ENCODE measurements around the gene ECE2. TPM values are rescaled to one million over a fixed set of nuclear protein-coding genes. Genes with fewer than 3 reads are reported as not detected.

The ECE2 gene
- total RNA-seq, 6 experiments from 2014 or later = not detected

DNA sequence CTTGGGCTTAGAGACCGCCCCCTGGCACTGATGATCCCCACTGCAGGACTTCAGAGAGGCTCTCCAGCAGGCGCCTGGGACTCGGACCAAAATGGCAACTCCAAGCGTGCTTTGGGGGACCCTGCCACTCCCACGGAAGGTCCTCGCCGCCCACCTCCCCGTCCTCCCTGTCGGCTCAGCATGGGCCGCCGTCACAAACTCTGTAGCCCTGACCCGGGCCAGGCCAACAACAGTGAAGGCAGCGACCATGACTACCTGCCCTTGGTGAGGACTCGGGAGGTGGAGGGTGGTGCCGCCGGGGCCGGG, 34.7 kb upstream of the ECE2 start:
- Mint-ChIP-seq H3K4me1 (ENCODE audit: low read depth) (no peaks in the 10 kb centered on the region), H3K27me3 (ENCODE audit: insufficient read depth) (peaks cover 7% of the 10 kb centered on the region; the same call in 1 of the 2 replicates), H3K9me3 (no peaks in the 10 kb centered on the region), H3K27ac (no peak overlapping the region), H3K36me3 (ENCODE audit: low read depth) (peaks cover 15% of the 10 kb centered on the region), H3K4me3 (no peak overlapping the region)
- DNase-seq = no peak
- TF ChIP-seq, protein P1, sequence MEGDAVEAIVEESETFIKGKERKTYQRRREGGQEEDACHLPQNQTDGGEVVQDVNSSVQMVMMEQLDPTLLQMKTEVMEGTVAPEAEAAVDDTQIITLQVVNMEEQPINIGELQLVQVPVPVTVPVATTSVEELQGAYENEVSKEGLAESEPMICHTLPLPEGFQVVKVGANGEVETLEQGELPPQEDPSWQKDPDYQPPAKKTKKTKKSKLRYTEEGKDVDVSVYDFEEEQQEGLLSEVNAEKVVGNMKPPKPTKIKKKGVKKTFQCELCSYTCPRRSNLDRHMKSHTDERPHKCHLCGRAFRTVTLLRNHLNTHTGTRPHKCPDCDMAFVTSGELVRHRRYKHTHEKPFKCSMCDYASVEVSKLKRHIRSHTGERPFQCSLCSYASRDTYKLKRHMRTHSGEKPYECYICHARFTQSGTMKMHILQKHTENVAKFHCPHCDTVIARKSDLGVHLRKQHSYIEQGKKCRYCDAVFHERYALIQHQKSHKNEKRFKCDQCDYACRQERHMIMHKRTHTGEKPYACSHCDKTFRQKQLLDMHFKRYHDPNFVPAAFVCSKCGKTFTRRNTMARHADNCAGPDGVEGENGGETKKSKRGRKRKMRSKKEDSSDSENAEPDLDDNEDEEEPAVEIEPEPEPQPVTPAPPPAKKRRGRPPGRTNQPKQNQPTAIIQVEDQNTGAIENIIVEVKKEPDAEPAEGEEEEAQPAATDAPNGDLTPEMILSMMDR (IDR thresholded peaks at IDR 0.05) = no peak

DNA sequence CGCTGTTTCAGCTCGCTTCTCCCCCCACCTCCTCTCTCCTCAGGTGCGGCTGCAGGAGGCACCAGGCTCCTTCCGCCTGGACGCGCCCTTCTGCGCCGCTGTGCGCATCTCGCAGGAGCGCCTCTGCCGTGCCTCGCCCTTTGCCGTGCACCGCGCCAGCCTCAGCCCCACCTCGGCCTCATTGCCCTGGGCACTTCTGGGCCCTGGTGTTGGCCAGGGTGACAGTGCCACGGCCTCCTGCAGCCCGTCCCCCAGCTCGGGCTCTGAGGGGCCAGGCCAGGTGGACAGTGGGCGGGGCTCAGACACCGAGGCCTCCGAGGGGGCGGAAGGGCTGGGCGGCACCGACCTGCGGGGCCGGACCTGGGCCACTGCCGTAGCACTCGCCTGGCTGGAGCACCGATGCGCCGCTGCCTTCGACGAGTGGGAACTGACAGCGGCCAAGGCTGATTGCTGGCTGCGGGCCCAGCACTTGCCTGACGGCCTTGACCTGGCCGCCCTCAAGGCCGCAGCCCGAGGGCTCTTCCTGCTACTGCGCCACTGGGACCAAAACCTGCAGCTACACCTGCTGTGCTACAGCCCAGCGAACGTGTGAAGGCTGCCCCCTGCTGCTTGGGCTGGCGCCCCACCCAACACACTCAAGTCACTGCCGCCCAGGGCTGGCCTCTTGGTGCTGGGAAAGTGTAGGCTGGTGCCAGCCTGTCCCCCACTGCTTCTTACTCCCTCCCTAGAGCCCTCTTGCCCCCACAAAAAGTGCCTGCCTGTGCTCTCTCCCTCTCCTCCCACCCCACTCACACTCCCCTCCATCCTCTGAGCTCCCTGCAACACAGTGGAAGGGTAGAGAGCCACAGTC, 34.1 kb upstream of the ECE2 start:
- Mint-ChIP-seq H3K9me3 (no peaks in the 10 kb centered on the region), H3K4me1 (ENCODE audit: low read depth) (no peaks in the 10 kb centered on the region), H3K36me3 (ENCODE audit: low read depth) (peaks cover 15% of the 10 kb centered on the region), H3K27ac (no peak overlapping the region), H3K4me3 (no peak overlapping the region), H3K27me3 (ENCODE audit: insufficient read depth) (peaks cover 4% of the 10 kb centered on the region; the same call in 1 of the 2 replicates)
- DNase-seq = peak; percentile 4
- TF ChIP-seq, protein P1 (IDR thresholded peaks at IDR 0.05) = peak; percentile 75

DNA sequence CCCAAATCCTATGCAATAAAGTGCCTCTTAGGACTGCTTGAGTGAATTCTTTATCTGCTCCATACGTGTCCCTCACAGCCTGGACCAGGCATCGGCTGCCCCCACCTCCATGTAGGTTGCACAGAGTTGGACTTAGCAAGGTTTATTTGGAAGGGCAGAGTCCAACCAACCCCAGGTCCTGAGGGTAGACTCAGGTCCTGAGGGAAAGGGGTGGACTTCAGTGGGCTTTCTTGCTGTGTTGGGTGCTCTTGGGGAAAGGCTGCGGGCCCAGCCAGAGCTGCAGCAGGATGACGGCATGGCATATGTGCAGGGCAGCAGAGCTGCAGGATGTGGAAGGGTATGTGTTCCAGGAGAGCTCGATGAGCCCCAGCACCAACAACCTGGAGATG, 33.5 kb upstream of the ECE2 start:
- Mint-ChIP-seq H3K9me3 (no peaks in the 10 kb centered on the region), H3K27me3 (ENCODE audit: insufficient read depth) (no peaks in the 10 kb centered on the region; the same call in 1 of the 2 replicates), H3K27ac (no peak overlapping the region), H3K36me3 (ENCODE audit: low read depth) (peaks cover 15% of the 10 kb centered on the region), H3K4me3 (no peak overlapping the region), H3K4me1 (ENCODE audit: low read depth) (no peaks in the 10 kb centered on the region)
- DNase-seq = no peak
- TF ChIP-seq, protein P1 (IDR thresholded peaks at IDR 0.05) = no peak

DNA sequence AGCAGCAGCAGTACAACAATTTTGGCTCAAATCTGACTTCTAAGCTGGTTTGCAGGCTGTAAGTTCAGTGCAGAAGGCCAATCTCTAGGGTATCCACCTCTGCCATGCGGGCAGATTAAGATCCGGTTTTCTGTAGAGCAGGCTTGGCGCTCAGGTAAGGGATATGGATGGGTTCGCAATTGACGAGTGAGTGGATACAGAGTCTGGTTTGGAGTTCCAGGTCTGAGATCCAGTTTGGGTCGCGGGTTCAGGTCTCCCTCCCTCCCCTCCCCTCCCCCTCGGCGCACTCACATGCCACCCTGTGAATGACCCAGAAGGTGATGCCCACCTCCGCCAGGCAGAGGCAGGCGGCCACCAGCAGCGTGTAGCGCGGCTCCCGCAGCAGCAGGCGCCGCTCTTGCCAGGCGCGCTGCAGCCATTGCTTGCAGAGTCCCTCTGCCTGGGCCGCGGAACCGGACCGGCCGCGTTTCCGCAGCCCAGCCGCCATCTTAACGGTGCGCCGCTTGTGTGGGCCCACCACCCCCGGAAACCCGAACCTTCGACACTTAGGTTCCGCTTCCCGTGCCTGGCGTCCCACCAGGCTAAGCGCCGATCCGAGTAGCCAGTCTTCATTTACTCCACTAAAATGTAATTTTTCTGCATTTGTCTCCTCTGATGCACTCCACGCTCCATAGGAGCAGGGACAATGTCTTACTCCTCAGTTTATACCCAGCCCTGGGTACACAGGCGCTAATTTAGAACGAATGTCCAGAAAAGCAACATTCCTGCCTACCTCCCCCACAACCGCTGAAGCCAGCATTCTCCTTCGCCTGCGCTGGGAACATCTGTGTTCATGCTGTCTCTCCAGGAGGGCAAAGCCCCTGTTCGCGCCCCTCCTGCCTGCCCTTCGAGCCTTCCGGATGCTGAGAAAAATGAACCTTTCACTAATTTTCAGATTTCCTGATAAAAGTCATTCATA, 27.1 kb upstream of the ECE2 start, which contains the start of gene ALG3:
Gene ALG3, minus strand, starts transcription at position 509 of the 958 bp plus-strand sequence. Its CDS starts 22 bp downstream, at position 487.
- peak; percentile 81 for DNase-seq
- peak within 1 kb of the TSS; percentile 98 for H3K27ac Mint-ChIP-seq
- TF ChIP-seq, protein P1 (IDR thresholded peaks at IDR 0.05) = no peak
- H3K4me1 Mint-ChIP-seq (ENCODE audit: low read depth) = no peaks in the 10 kb centered on the region; the same call in 1 of the 2 replicates
- no peaks in the 10 kb centered on the region; the same call in 1 of the 2 replicates for H3K27me3 Mint-ChIP-seq (ENCODE audit: insufficient read depth)
- H3K36me3 Mint-ChIP-seq (ENCODE audit: low read depth) = peaks cover 6% of the 10 kb centered on the region; the same call in 1 of the 2 replicates
- H3K4me3 Mint-ChIP-seq = peak within 1 kb of the TSS; percentile 94
- no peaks in the 10 kb centered on the region for H3K9me3 Mint-ChIP-seq

DNA sequence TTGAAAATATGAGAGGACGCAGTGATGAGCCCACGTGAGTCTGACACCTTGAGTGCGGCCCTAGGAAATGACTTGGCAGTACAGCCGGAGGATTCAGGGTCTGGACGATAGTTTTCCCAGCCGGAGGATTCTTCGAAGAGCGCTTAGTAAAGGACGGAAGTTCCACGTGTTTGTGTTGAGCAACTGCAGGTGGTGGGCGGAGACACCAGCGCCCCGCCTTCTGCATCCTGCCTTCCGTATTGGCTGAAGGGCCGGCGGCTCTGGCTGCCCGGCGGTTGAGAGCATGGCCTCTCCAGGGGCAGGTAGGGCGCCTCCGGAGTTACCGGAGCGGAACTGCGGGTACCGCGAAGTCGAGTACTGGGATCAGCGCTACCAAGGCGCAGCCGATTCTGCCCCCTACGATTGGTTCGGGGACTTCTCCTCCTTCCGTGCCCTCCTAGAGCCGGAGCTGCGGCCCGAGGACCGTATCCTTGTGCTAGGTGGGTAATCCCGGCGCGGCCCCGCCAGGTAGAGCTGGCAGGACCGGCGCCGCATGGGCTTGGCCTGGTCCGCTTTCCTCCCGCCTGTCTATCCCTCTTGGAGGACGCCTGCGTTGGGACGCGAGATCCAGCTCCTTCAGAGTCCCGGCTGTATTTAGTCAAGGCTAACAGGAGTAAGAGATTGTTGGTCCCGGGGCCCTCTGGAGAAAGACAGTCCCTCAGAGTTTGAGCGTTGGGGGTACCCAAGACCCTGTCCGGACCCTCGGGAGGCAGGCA, 26.2 kb upstream of the ECE2 start, which contains the start of gene EEF1AKMT4:
Gene EEF1AKMT4, plus strand, starts transcription at position 261 of the 755 bp plus-strand sequence. Its CDS starts 23 bp downstream, at position 284.
- H3K4me1 Mint-ChIP-seq (ENCODE audit: low read depth) = no peaks in the 10 kb centered on the region; the same call in 1 of the 2 replicates
- TF ChIP-seq, protein P1 (IDR thresholded peaks at IDR 0.05) = peak; percentile 54
- peak within 1 kb of the TSS; percentile 94 for H3K4me3 Mint-ChIP-seq
- peaks cover 6% of the 10 kb centered on the region; the same call in 1 of the 2 replicates for H3K36me3 Mint-ChIP-seq (ENCODE audit: low read depth)
- H3K27ac Mint-ChIP-seq = peak within 1 kb of the TSS; percentile 98
- H3K27me3 Mint-ChIP-seq (ENCODE audit: insufficient read depth) = no peaks in the 10 kb centered on the region; the same call in 1 of the 2 replicates
- DNase-seq = peak; percentile 99
- H3K9me3 Mint-ChIP-seq = no peaks in the 10 kb centered on the region

Measured in HFFc6 (cell line).